Measurements from ENCODE around the gene KIF21A. TPM values are rescaled to one million over a fixed set of nuclear protein-coding genes. Genes with fewer than 3 reads are reported as not detected.

The KIF21A gene
- total and polyA plus RNA-seq, 2 of the 13 experiments (the other 11 are each of a cell fraction or from before 2014, with no cell fraction given), result 20.6 to 39.7 TPM

DNA sequence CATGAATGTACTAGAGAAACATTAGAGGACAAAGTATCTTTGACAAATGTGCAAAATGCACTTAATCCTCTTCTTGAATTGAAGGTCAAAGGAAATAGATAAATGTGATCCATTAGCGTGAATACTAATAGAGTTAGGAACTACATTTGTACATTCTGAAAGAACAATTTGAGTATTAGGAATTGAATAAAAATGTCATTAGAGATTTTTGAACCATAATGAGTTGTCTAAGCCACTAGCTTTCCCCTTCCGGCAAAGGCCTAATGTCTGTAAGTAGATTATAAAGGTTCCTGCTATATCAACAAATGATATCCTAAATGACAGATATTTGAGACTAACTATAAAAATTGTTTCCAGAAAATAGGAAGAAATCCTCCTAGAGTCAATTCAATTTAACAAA is 59.8 kb downstream of the KIF21A start (continued):
- no peak for TF ChIP-seq ZNF883 (CRISPR knock-in tag; IDR thresholded peaks at IDR 0.05; ENCODE audit: not compliant biosample characterization)
- no peak for TF ChIP-seq HOXD1 (CRISPR knock-in tag; IDR thresholded peaks at IDR 0.05)

DNA sequence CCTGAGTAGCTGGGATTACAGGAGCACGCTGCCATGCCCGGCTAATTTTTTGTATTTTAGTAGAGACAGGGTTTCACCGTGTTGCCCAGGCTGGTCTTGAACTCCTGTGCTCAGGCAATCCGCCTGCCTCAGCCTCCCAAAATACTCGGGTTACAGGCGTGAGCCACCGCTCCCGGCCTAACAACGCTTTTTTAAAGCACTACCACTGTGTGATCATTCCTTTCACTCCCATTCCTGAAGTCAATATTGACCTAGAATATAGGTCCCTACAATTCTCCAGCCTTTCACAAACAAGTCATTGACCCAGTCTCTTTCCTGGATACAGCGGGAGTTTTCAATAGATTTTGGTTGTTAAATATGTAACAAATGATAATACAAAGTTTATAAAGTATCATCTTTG is 62.8 kb downstream of the KIF21A start:
- Histone ChIP-seq H2AFZ (ENCODE audit: low read length) (no peak overlapping the region), H3K9ac (ENCODE audit: insufficient read depth, low read depth, low read length) (no peak overlapping the region), H3K4me1 (ENCODE audit: insufficient read depth, low read length) (no peaks in the 10 kb centered on the region), H3K27ac (ENCODE audit: extremely low read length, insufficient read depth, low read length) (no peak overlapping the region), H3K36me3 (replicated peaks in 1 of 2; ENCODE audit: control insufficient read depth in 1 of 2, insufficient read depth in 2 of 2, low read length in 2 of 2) (no peaks in the 10 kb centered on the region), H3K4me3 (replicated peaks in 1 of 3; ENCODE audit: insufficient read depth in 1 of 3, low read depth in 2 of 3, low read length in 3 of 3) (no peak overlapping the region), H3K4me2 (ENCODE audit: low read depth, low read length) (no peak overlapping the region), H3K79me2 (ENCODE audit: insufficient read depth, low read length) (no peaks in the 10 kb centered on the region), H4K20me1 (ENCODE audit: insufficient read depth, low read length) (no peaks in the 10 kb centered on the region; the same call in 1 of the 2 replicates), H3K27me3 (ENCODE audit: control insufficient read depth in 1 of 2, insufficient read depth in 2 of 2, low read length in 2 of 2) (no peaks in the 10 kb centered on the region), H3K9me3 (ENCODE audit: low read length) (no peaks in the 10 kb centered on the region)
- ATAC-seq (peak; percentile 41; the same call in 2 of the 3 replicates), FAIRE-seq (no peak), DNase-seq (ENCODE audit: low spot score) (no peak)
- ChIA-PET CTCF (ENCODE audit: low intra/inter-chr PET ratio, low total read pairs) (no interaction called here), POLR2A (no interaction called here)
- WGBS (ENCODE audit: low lambda C conversion rate), result 95% methylated on average over 10 of the region's 10 CpGs
- intact Hi-C loops (cut with micrococcal nuclease; ENCODE audit: unreplicated experiment), result no loop called here
- in situ Hi-C loops (cut with HindIII; ENCODE audit: extremely low pct_ligation_motif_present, low pct_unique_long_range_greater_than_20kb), result no loop called here
- TF ChIP-seq, protein P1, sequence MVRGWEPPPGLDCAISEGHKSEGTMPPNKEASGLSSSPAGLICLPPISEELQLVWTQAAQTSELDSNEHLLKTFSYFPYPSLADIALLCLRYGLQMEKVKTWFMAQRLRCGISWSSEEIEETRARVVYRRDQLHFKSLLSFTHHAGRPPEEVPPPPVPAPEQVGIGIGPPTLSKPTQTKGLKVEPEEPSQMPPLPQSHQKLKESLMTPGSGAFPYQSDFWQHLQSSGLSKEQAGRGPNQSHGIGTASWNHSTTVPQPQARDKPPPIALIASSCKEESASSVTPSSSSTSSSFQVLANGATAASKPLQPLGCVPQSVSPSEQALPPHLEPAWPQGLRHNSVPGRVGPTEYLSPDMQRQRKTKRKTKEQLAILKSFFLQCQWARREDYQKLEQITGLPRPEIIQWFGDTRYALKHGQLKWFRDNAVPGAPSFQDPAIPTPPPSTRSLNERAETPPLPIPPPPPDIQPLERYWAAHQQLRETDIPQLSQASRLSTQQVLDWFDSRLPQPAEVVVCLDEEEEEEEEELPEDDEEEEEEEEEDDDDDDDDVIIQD (CRISPR knock-in tag; IDR thresholded peaks at IDR 0.05; ENCODE audit: low read depth), result peak; percentile 47; the same call in 1 of the 2 replicates
- TF ChIP-seq ZMYM2 (CRISPR knock-in tag; IDR thresholded peaks at IDR 0.05) (peak; percentile 47; the same call in 1 of the 2 replicates), POLR2AphosphoS2 (IDR thresholded peaks at IDR 0.05; ENCODE audit: low read depth, low read length) (no peak), ZNF232 (CRISPR knock-in tag; IDR thresholded peaks at IDR 0.05; ENCODE audit: borderline replicate concordance) (no peak), POGZ (CRISPR knock-in tag; IDR thresholded peaks at IDR 0.05) (peak; percentile 42; the same call in 1 of the 2 replicates), ZNF549 (CRISPR knock-in tag; IDR thresholded peaks at IDR 0.05) (no peak), CBX5 (CRISPR knock-in tag; IDR thresholded peaks at IDR 0.05; ENCODE audit: borderline replicate concordance) (no peak), CREB1 (IDR thresholded peaks at IDR 0.05) (no peak), CREB1 (CRISPR knock-in tag; IDR thresholded peaks at IDR 0.05) (no peak)
- TF ChIP-seq, protein P2, sequence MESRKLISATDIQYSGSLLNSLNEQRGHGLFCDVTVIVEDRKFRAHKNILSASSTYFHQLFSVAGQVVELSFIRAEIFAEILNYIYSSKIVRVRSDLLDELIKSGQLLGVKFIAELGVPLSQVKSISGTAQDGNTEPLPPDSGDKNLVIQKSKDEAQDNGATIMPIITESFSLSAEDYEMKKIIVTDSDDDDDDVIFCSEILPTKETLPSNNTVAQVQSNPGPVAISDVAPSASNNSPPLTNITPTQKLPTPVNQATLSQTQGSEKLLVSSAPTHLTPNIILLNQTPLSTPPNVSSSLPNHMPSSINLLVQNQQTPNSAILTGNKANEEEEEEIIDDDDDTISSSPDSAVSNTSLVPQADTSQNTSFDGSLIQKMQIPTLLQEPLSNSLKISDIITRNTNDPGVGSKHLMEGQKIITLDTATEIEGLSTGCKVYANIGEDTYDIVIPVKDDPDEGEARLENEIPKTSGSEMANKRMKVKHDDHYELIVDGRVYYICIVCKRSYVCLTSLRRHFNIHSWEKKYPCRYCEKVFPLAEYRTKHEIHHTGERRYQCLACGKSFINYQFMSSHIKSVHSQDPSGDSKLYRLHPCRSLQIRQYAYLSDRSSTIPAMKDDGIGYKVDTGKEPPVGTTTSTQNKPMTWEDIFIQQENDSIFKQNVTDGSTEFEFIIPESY (CRISPR knock-in tag; IDR thresholded peaks at IDR 0.05), result peak; percentile 83
- BruUV-seq (replicated peaks), result no TSS peak
